GM12874 (cell line): ENCODE data around the gene PPP6R1.

ENCODE experiments used
- TF ChIP-seq, protein P1 (sequence below): IDR thresholded peaks from 2 replicates; pipeline ENCODE4 v1.5.1; 2011; ENCODE audit warnings: low read depth, mild to moderate bottlenecking, control low read depth, low read length, moderate library complexity; ENCODE audit not compliant: insufficient read depth

The PPP6R1 gene

DNA sequence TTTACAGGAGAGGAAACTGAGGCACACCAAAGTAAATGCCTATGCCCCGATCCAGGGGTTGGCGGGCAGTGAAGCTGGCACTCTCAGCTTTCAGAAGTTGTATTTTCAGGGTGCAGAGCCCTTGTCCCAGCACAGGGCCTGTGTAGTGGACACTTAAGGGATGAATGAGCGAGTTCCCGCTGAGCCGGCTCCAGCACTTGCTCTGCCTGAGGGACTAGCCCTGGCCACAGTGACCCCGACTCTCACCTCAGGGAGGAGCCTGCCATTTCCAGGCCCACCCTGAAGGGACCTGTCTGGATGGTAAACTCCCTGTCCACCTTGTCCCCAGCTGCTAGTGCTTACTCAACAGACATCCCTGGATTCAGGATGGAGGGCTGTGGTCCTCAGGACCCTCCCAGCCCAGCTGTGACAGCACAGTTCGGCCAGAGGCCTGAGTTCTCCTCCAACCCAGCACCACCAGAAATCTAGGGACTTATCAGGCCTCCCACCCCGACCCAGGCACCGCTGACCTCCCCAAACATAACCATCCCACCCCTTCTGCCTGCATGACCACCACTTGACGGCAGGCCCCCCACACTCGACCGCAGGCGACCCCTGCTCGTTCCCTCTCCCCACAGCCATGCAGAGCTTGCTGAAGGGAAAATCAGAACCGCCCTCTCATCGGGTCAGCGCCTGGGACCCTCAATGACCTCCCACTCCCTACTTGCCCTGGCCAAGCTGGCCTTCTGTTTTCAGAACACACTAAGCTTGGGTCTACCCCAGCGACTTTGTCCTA lies 8.4 kb downstream of the PPP6R1 start:
- TF ChIP-seq, protein P1, sequence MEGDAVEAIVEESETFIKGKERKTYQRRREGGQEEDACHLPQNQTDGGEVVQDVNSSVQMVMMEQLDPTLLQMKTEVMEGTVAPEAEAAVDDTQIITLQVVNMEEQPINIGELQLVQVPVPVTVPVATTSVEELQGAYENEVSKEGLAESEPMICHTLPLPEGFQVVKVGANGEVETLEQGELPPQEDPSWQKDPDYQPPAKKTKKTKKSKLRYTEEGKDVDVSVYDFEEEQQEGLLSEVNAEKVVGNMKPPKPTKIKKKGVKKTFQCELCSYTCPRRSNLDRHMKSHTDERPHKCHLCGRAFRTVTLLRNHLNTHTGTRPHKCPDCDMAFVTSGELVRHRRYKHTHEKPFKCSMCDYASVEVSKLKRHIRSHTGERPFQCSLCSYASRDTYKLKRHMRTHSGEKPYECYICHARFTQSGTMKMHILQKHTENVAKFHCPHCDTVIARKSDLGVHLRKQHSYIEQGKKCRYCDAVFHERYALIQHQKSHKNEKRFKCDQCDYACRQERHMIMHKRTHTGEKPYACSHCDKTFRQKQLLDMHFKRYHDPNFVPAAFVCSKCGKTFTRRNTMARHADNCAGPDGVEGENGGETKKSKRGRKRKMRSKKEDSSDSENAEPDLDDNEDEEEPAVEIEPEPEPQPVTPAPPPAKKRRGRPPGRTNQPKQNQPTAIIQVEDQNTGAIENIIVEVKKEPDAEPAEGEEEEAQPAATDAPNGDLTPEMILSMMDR, result no peak

DNA sequence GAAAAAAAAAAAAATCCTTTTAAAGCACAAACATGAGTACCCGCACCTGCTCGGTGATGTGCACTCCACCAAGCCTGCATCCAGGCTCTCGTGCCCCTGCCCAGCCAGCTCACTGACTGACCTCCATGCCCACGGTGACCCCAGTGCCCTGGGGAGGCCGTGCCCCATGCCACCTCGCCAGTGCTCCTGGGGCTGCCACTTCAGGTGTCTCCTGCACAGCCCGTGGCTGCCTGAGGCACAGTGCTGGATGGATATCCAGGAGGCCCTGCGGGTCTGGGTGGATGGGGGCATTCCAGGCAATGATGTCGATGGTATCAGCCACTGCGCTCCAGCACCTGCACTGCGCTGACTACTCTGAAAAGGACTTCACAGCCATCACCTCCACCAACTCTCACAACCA lies 9.0 kb downstream of the PPP6R1 start:
- TF ChIP-seq, protein P1, result no peak

GRCh38 chr19:55248704-55249103 lies 10.1 kb downstream of the PPP6R1 start:
- TF ChIP-seq, protein P1, result no peak

GRCh38 chr19:55248166-55248675 lies 10.6 kb downstream of the PPP6R1 start:
- TF ChIP-seq, protein P1, result no peak

DNA sequence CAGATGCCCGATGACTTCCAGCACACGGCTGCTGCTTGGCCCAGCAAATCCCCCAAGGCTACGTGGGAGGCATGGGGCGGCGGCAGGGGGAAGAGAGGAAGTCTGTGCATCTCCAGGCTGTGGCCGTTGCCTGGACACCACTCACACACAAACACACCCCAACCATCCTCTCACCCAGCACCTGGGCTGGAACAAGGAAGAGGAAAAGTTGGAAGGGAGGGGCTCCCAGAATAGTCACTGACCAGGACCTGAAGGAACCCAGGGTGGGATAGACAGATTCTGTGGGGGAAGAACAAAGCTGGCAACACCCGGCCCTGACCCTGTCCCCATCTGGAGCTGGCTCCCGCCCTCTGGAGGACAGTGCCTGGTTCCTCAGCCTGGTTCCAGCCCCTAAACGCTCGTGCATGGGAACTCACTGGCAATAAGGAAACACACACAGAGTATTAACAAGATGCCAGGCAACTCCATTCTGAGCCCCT lies 11.2 kb downstream of the PPP6R1 start:
- TF ChIP-seq, protein P1, result no peak

GRCh38 chr19:55246462-55247451 lies 12.1 kb downstream of the PPP6R1 start:
- TF ChIP-seq, protein P1, result no peak
